GM19240 (cell line): ENCODE measurements around the gene PBLD.

Experiments used
- DNase-seq: peaks from one replicate; pipeline ENCODE4 v3.0.0; 2011; ENCODE audit warnings: low spot score; ENCODE audit not compliant: insufficient read length

The PBLD gene

DNA sequence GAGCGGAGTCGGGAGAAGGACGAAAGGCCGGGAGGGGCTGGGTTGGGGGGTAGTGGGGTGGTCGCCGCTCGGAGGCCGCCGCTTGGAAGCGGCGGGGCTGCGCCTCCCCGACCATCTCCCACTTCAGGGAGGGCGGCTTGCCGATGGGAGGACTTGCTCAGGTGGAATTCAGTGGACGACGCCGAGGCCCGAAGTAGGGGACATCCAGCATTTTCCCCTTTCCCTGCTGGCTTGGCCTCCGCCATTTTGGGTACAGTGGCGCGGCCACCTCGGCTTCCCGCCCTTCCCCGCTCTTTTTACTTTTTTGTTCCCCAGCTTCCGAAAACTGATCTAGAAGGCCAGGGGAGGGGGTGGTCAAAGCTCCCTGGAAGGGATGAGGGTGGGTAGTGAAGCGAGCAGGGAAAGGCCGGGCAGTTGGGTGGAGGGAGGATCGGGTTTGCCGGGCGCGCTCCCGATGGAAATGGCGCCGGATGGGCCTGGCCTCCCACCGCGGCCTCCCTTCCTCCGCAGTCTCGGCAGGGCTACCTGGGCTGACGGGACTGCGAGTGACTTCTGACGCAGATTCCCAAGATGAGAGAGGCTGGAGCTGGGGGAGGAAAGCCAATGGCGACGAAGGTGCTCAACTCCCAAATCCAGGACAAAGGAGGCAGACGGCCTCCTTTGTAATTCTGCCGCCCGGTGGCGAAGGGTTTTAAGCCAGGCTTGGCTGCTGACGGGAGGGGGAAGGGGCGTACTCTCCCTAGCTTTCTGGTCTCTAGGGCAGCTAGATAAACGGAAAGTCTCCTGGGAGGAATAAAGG lies at the start of gene PBLD:
TSS of gene PBLD (minus strand) at position 670 of the 799 bp plus-strand sequence. CDS start 26,084 bp downstream, outside the sequence.
- DNase-seq = peak; percentile 11

DNA sequence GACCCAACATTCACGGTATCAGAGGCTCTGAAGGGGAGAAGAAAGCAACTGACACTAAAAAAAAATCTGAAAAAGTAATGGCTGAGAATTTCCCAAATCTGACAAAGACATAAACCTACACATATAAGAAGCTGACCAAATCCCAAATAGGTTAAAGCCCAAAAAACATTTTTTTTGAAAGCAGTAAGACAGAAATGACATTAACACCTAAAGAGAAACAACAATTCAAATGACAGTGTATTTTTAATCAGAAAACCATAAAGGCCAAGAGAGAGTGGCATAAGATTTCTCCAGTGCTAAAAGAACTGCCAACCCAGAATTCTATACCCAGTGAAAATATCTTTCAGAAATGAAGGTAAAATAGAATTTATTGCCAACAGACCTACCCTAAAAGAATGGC lies 38.9 kb upstream of the PBLD start:
- no peak for DNase-seq

DNA sequence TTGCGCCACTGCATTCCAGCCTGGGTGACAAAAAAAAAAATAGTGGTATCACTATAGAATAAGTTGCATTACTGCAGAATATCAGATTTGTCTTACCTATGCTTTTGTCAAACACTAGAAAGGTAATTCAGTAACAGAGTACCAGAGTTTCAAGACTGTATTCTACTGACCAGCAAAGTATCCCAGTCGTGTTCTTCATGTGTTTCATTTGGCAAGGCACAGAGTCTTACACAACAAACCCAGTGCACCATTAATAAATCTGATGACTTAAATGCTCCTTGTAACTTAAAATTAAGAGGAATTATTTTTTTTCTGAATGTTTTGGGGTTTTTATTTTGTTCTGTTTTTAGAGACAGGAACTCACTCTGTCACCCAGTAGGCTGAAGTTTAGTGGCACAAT lies 34.4 kb upstream of the PBLD start:
- no peak for DNase-seq

DNA sequence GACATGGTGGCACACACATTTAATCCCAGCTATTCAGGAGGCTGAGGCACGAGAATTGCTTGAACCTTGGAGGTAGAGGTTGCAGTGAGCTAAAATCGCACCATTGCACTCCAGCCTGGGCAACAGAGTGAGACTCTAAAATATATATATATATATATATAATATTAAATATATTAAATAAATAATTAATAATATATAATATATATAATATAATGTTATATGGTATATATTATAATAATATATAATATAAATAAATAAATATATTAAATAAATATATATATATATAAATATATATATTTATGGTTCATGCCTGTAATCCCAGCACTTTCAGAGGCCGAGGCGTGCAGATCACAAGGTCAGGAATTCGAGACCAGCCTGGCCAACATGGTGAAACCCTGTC lies 33.9 kb upstream of the PBLD start:
- DNase-seq = no peak

DNA sequence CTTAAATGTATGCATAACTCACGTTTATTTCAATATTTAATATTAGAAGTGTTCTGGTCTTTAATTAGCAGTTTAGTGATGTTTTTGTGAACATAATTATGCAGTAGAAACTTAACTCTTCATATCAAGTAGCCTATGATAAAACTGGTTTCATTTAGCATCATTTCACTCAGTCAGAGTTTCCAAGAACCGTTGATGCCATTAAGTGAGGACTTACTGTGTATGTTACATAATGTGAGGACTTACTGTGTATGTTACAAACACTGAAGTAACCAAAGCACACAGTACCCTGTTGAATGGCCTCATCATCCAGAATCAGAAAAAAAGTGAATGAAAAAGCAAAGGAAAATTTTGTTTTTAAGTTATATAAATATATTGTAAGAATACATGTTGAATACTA lies 32.9 kb upstream of the PBLD start:
- DNase-seq = no peak

DNA sequence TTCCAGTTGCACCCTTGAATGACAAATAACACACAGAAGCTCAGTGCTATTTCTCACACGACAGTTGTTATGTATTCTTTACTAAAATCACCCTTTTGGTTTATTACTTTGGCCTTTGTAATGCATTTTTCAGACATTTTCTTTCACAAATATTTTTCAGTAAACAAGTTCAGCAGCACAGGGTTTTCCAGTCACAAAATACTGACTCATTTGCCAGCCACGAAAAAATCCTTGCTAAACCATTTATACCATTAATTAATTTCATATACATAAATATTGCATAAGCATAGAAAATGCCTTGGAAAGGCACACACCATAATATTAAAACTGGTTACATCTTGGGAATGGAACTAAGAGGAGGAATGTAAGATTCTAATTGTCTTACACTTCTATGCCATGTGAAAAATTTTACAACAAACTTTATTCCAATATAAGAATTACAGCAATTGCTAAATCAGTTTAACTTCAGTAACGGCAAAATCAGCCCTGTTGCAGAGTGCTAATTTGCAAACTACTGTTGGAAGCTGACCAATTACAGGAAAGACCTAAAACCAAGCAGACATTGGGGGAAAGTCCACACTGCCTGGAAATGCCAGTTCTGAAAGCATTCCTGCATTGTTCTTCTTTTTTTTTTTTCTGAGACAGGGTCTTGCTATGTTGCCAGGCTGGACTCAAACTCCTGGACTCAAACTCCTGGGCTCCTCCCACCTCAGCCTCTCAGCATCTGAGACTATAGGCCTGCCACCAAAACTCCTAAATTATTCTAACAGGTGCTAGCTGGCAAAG lies 31.6 kb upstream of the PBLD start:
- no peak for DNase-seq

DNA sequence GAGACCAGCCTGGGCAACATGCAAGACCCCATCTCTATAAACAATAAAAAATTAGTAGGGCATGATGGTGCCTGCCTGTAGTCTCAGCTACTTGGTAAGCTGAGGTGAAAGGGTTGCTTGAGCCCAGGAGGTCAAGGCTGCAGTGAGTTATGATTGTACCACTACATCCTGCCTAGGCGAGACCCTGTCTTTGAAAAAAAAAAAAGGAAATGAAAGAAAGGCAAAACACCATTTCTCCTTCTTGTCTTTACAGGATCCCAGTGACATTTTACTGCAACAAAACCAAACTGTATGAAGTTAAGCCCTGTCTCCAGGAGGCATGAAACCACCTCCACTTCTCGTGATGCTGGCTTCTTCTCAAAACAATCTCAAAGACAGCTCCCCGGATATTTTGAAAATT lies 29.9 kb upstream of the PBLD start:
- no peak for DNase-seq

DNA sequence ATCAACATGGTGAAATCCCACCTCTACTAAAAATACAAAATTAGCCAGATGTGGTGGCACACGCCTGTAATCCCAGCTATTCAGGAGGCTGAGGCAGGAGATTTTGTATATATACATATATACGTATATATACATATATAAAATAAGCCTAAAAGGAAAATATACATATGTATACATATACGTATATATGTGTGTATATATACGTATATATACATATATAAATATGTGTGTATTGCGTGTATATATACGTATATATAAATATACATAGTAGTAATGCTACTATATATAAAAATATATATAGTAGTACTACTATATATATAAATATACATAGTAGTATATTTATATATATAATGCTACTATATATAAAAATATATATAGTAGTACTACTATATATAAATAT lies 26.5 kb upstream of the PBLD start:
- DNase-seq = no peak

DNA sequence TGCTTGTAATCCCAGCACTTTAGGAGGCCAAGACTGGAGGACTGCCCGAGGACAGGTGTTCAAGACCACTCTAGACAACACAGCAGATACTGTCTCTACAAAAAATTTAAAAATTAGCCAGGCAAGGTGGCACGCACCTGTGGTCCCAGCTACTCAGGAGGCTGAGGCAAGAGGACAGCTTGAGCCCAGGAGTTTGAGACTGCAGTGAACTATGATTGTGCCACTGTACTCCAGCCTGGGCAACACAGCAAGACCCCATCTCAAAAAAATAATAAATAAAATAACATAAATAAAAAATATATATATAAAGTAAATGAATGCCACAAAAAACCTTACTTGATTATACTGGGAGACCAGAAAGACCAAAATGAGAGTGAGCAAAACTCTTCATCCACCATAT lies 20.8 kb upstream of the PBLD start:
- no peak for DNase-seq

DNA sequence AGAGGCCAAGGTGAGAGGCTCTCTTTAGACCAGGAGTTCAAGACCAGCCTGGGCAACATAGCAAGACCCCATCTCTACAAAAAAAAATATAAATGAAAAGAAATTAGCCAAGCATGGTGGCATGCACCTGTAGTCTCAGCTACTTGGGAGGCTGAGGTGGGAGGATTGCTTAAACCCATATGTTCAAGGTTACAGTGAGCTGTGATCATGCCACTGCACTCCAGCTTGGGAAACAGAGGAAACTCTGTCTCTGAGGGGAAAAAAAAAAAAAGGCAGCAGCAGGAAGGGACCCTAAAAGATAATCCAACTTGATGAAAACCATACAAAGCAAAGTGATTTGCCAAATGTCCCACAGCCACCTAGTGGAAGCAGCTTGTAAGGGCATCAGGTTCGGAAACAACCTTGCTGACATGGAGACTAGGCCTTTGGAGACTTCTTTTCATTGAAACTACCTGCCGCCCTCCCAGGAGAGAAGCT lies 15.6 kb upstream of the PBLD start:
- DNase-seq = no peak

DNA sequence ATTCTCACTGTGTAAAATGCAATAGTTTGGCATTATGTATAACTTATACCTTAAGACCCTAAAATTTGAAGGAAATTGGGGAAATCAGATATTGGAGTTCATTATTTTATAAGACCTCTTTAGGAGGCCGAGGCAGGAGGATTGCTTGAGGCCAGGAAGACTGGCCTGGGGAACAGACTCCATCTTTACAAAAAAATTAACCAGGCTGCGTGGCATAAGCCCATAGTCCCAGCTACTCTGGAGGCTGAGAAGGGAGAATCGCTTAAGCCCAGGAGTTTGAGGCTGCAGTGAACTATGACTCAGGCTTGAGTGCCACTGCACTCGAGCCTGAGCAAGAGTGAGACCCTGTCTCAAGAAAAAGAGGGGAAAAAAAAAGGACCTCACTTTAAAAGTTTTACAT lies 14.0 kb upstream of the PBLD start:
- no peak for DNase-seq

DNA sequence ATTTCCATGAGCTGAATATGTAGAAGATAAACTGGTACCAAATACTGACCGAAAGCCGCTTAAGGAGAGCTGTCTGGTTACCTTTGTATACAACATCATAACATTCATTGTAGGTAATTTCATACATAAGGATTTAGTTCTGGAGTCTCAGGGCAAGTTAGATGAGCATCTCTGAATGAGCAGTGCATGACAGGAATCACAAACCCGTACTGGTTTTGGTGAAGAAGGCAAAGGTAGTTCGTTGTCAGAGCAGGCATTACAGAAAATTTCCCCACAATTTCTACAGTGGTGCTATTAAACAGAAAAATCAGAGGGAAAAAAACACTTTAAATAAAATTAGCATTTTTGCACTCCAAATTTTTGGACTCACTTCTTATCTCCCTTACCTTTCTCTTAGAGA lies 12.9 kb upstream of the PBLD start:
- no peak for DNase-seq

DNA sequence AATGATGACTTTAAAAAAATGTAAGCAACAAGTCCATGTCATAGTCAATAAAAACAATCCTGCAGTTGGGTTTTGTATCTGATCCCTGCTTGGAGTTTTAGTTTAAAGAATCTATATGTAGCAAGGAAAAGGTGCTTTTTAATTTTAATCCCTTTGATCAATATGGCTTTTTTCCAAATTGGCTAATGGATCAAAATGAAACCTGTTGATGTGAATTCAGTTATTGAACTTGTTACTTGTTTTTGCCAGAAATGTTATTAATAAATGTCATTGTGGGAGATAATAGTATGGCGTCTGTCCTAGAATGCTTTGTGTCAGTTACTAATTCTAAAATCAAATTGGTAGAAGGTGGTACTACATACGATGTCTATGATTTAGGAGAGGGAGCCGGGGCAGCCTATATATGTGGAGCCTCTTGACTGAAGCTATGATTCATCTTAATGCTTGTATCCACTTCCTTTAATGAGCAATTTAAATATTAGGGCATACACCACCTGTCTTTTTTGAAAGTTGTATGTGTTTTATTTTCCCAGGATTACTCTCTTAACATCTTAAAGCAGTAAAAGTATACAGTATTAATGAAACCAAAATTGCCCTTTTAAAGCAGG lies 10.3 kb upstream of the PBLD start:
- no peak for DNase-seq

DNA sequence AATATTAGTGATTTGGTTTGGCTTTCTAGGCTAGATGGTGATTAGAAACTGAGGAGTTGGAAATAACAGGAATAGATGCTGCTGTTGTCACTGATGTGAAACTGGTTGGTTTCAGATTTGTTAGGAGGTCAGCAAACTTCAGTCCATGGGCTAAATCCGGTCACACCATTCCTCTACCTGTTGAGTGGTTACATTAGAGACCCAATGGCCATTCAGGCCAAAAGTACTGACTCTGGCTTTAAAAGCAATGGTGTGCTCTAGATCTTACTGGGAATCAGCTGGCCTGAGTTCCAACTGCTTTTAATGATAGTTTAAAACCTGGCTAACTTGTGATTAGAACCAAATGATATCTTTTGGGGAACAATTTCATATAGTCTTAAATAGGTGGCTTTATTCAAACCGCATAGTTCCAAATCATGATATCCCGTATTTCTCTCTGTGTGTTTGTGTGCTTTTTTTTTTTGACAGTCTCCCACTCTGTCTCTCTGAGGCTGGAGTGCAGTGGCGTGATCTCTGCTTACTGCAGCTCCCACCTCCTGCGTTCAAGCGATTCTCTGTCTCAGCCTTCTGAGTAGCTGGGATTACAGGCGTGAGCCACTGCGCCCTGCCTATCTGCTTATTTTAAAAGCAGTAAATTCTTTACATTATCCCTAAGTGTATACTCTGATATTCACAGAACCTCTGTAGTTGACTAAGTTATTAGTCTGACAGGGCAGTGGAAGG lies 7.8 kb upstream of the PBLD start:
- no peak for DNase-seq

DNA sequence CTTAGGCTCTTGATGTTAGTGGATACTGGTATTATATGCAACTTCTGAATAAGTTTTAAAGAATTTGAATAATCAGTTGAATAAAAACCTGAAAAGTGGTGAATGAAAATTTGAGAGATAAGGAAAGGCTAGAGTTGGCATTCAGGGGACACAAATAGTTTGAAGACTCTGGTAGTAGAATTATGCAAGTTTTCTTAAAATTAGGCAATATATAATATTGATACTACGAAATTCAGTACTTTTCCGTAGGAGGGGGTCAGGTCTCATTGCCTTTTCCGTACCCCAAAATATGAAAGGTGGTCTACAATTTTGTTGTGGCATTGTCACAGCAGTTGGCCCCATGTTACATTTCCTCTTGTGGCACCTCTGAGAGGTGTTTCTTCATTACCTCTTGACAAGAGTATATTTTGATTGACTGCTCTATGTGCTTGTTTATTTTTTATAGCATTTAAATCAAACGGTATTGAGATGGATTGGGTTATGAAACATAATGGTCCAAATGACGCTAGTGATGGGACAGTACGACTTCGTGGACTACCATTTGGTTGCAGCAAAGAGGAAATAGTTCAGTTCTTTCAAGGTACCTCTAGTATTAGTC lies 4.1 kb upstream of the PBLD start:
- no peak for DNase-seq

DNA sequence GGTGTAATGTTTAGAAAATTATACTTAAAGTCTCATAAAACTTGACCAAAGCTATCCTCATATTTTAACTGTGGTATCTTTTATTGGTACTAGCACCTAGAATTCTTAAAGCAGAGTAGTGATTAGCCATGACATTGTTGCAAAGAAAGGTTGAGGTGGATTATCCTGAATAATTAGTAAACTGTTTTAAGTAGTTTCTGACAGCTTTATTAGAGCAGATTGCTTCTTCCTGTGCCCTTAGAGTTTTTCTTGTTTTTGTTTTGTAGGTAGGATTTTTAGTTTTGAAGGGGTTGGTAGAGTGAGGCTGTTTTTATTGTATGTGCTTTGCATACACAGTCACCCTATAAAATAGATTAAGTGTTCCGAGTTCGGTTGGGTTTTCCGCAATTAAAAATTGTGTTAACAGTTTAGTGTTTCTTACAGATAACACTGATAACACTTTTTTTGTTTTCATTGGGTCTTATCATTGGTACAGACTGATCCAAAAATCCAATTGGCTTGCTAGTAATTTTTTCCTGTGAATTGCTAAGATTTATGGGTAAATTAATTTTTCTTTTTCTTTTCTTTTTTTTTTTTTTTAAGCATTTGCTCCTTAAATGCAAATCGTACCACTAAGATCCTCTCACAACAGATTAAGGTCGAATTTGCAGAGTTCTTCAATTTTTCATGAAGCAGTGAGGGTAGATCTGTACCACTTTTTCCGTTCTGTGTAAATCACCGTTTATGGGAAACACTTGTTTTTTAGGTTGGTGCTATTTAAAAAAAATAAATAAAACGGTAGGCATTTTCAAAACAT lies 2.1 kb upstream of the PBLD start:
- DNase-seq = no peak

DNA sequence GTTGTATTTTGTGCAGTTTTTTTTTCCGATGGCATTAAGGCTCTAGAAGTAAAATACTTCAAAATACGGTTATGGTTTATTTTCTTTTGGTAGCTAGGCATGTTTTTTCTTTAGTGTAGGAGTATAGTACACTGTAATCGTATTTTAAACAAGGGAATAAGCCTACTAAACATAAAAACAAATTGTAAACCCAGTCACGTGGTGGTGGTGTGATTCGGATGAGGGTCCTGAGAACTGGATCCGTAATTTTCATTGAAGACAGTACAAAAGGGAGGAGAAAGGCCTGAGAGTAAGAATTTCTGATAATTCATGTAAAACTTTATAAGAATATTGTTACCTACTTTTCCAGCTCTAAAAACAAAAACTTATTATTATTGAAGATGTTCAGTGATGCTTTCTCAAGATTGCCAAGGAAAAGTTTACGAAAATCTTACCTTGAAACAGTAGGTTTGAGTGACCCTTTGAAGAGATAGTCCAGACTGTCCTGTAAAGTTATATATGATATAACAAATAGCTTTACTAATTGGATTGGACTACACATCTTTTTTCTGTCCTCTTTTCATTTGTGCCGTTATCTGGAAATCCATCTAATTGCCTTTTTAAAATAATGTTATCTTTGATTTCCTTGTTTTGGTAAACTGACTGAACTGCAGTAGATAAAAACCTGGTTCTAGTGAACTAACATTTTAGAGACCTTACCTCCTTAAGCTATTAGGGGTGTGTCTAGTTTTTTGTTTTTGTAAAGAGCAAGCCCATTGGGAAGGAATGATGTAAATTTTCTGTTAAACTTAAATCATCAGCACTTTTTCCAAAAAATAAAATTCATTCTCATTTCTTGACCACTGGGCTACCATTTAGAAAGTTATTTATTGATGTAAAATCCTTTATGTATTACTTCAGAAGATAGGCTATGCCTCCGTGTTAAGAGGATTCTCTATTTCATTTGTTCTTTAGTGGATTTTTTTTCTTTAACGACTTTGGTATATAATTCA lies 1.0 kb upstream of the PBLD start:
- no peak for DNase-seq

DNA sequence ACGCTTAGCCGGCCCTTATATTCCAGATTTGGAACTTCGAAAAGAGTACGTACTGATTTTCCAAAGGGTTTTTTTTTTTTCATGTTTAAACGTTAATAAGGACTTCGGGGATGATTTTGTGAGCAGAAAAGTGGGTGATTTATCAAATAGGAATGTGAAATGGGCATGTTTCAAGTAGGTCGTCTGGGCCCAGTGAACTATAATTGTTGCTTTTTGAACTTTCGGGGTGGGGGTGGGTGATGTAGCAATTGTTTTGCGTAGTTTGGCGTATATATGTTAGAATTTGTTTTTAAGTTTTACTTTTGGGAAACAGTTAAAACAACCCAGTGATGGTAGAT lies 299 bp upstream of the PBLD start:
- DNase-seq = no peak
